ENCODE results near the gene SSR2.

Gene SSR2

DNA sequence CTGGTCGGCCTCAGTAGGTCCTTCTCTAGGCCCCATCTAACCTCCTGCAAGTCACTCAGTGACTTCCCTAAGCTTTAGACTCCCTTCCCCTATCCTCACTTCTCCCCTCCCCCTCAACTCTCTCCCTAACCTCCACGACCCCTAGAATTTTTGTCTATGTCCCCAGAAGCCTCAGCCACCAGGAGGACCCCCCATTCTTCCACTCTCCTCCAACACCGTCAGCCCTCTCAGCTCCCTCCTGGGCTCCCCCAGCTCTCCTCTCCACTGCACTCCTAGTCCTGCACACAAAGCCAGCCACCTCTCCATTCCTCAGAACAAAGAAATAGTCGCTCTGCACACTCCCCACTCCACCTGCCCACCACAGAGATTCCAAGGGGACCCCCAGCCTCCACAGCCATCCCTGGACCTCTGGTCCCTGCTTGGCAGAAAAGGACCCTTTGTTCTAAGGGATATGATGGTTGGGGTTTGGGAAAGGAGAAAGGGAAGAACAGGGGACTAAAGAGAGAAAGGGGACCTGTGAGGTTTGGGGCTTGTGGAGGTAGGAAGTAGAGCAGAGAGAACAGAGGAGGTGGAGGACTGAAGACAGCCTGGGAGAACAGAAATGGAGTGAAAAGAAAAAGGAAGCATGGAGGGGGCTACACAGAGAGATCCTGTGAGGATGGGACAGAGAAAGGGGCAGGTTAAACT, 45.2 kb downstream of the SSR2 start:
- Histone ChIP-seq H3K4me1 (ENCODE audit: control insufficient read depth, insufficient read depth, low read length) (peaks cover 32% of the 10 kb centered on the region), H3K9me3 (ENCODE audit: control insufficient read depth, insufficient read depth, low read depth, low read length) (no peaks in the 10 kb centered on the region), H3K4me3 (ENCODE audit: low read depth, low read length) (peak overlapping the region; percentile 91), H3K27ac (ENCODE audit: extremely low read depth, low read depth, low read length) (peak overlapping the region; percentile 97), H3K36me3 (ENCODE audit: control insufficient read depth in 2 of 2, insufficient read depth in 1 of 2, low read length in 2 of 2) (peaks cover 0 to 9% of the 10 kb centered on the region in 2 experiments; a peak in 2 of 3 replicates)
- ChIA-PET CTCF (interaction anchor here (0.5 to 4.7 kb wide), 10 partner anchors 9 to 652 kb away, joined by 3 to 45 read pairs (median 4); no protein-coding TSS in a partner anchor), POLR2A (interaction anchor here (0.5 to 4.4 kb wide), 10 partner anchors 8 to 41 kb away, joined by 3 to 28 read pairs (median 4); partner anchors contain the start of genes KHDC4 and RXFP4)
- TF ChIP-seq TCF7L2 (IDR thresholded peaks at IDR 0.05; ENCODE audit: borderline replicate concordance, low read depth, low read length) (no peak), ZFHX2 (tag by site-specific recombination; conservative IDR thresholded peaks at IDR 0.05) (no peak), ZNF146 (tag by site-specific recombination; IDR thresholded peaks at IDR 0.05) (no peak), PRDM1 (tag by site-specific recombination; IDR thresholded peaks at IDR 0.05) (peak; percentile 92), REPIN1 (tag by site-specific recombination; IDR thresholded peaks at IDR 0.05; ENCODE audit: low read depth) (no peak), ZBTB11 (tag by site-specific recombination; conservative IDR thresholded peaks at IDR 0.05; ENCODE audit: low read depth) (no peak), ZBTB6 (tag by site-specific recombination; IDR thresholded peaks at IDR 0.05) (no peak), ZBTB48 (tag by site-specific recombination; IDR thresholded peaks at IDR 0.05) (peak; percentile 91), ZNF600 (tag by site-specific recombination; IDR thresholded peaks at IDR 0.05) (no peak), ZEB2 (tag by site-specific recombination; IDR thresholded peaks at IDR 0.05) (no peak), KLF17 (tag by site-specific recombination; IDR thresholded peaks at IDR 0.05) (no peak), ZNF140 (tag by site-specific recombination; IDR thresholded peaks at IDR 0.05) (no peak), ZNF366 (tag by site-specific recombination; conservative IDR thresholded peaks at IDR 0.05) (peak; percentile 78), GLIS2 (tag by site-specific recombination; IDR thresholded peaks at IDR 0.05) (peak; percentile 54; the same call in 1 of the 2 replicates), ZNF555 (tag by site-specific recombination; conservative IDR thresholded peaks at IDR 0.05) (no peak), MYNN (tag by site-specific recombination; IDR thresholded peaks at IDR 0.05; ENCODE audit: borderline replicate concordance) (no peak), ZNF335 (tag by site-specific recombination; conservative IDR thresholded peaks at IDR 0.05) (no peak)
- TF ChIP-seq, protein P1, sequence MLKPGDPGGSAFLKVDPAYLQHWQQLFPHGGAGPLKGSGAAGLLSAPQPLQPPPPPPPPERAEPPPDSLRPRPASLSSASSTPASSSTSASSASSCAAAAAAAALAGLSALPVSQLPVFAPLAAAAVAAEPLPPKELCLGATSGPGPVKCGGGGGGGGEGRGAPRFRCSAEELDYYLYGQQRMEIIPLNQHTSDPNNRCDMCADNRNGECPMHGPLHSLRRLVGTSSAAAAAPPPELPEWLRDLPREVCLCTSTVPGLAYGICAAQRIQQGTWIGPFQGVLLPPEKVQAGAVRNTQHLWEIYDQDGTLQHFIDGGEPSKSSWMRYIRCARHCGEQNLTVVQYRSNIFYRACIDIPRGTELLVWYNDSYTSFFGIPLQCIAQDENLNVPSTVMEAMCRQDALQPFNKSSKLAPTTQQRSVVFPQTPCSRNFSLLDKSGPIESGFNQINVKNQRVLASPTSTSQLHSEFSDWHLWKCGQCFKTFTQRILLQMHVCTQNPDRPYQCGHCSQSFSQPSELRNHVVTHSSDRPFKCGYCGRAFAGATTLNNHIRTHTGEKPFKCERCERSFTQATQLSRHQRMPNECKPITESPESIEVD (tag by site-specific recombination; IDR thresholded peaks at IDR 0.05) = no peak

All from HEK293 (cell line).